Measurements from ENCODE around the gene CSRP3.

Gene CSRP3

GRCh38 chr11:19201737-19202605 is at the start of gene CSRP3:
Gene CSRP3, minus strand, starts transcription at chr11:19201983. Its CDS starts 9,535 bp downstream, at chr11:19192448.
- Histone ChIP-seq H3K4me1 (peaks cover 0 to 13% (median 6%) of the 10 kb centered on the region in 10 experiments; a peak in 4 of 20 replicates), H3K36me3 (no peaks in the 10 kb centered on the region), H3K27ac (no peak within 1 kb of the TSS), H3K9ac (no peak within 1 kb of the TSS), H3K9me3 (replicated peaks in 1 of 11) (no peaks in the 10 kb centered on the region; a peak in 1 of 22 replicates), H3K4me3 (no peak within 1 kb of the TSS), H4K20me1 (no peaks in the 10 kb centered on the region), H3K4me2 (peak within 1 kb of the TSS in 2 of 11 experiments; percentile 5 to 29; a peak in 1 of 22 replicates), H3K27me3 (no peaks in the 10 kb centered on the region)
- TF ChIP-seq Cebpa-rat (IDR thresholded peaks at IDR 0.05) = no peak

- Histone ChIP-seq H3K4me2 (no peak overlapping the region), H3K27me3 (no peaks in the 10 kb centered on the region)
- no peak for TF ChIP-seq Cebpa-rat (IDR thresholded peaks at IDR 0.05)
Measured at GRCh38 chr11:19251577-19251976, 49.8 kb upstream of the CSRP3 start.

GRCh38 chr11:19246816-19247215 is 45.0 kb upstream of the CSRP3 start:
- peaks cover 0 to 13% (median 5%) of the 10 kb centered on the region in 11 experiments; a peak in 9 of 22 replicates for H3K9me3 ChIP-seq (replicated peaks in 1 of 11)
- H3K4me2 ChIP-seq = no peak overlapping the region
- no peaks in the 10 kb centered on the region for H3K36me3 ChIP-seq
- no peak overlapping the region for H3K9ac ChIP-seq
- no peak for TF ChIP-seq Cebpa-rat (IDR thresholded peaks at IDR 0.05)
- H3K27me3 ChIP-seq = peaks cover 8 to 12% (median 9%) of the 10 kb centered on the region in 11 experiments; a peak in 19 of 22 replicates
- peaks cover 9 to 32% (median 30%) of the 10 kb centered on the region in 10 experiments for H3K4me1 ChIP-seq
- no peak overlapping the region for H3K27ac ChIP-seq
- H3K4me3 ChIP-seq = no peak overlapping the region
- H4K20me1 ChIP-seq = no peaks in the 10 kb centered on the region; a peak in 1 of 22 replicates

More at GRCh38 chr11:19251577-19251976, 49.8 kb upstream of the CSRP3 start:
- Histone ChIP-seq H3K27ac (no peak overlapping the region), H3K4me1 (peaks cover 0 to 13% (median 6%) of the 10 kb centered on the region in 10 experiments; a peak in 12 of 20 replicates), H3K4me3 (no peak overlapping the region), H3K9me3 (replicated peaks in 1 of 11) (peaks cover 0 to 27% (median 15%) of the 10 kb centered on the region in 11 experiments; a peak in 15 of 22 replicates), H3K36me3 (no peaks in the 10 kb centered on the region), H3K9ac (no peak overlapping the region), H4K20me1 (no peaks in the 10 kb centered on the region)

- Histone ChIP-seq H3K27me3 (peaks cover 8 to 15% (median 11%) of the 10 kb centered on the region in 11 experiments; a peak in 19 of 22 replicates), H3K4me1 (peaks cover 11 to 34% (median 31%) of the 10 kb centered on the region in 10 experiments), H4K20me1 (no peaks in the 10 kb centered on the region; a peak in 2 of 22 replicates), H3K4me2 (no peak overlapping the region), H3K9me3 (replicated peaks in 1 of 11) (peaks cover 0 to 13% (median 5%) of the 10 kb centered on the region in 11 experiments; a peak in 9 of 22 replicates), H3K4me3 (no peak overlapping the region), H3K36me3 (no peaks in the 10 kb centered on the region), H3K9ac (no peak overlapping the region), H3K27ac (no peak overlapping the region)
- TF ChIP-seq Cebpa-rat (IDR thresholded peaks at IDR 0.05) = no peak
Measured at GRCh38 chr11:19245351-19245750, 43.6 kb upstream of the CSRP3 start.

- no peak for TF ChIP-seq Cebpa-rat (IDR thresholded peaks at IDR 0.05)
- Histone ChIP-seq H4K20me1 (no peaks in the 10 kb centered on the region; a peak in 2 of 22 replicates), H3K9ac (no peak overlapping the region), H3K4me1 (peaks cover 16 to 37% (median 33%) of the 10 kb centered on the region in 10 experiments), H3K9me3 (replicated peaks in 1 of 11) (peaks cover 0 to 8% (median 1%) of the 10 kb centered on the region in 11 experiments; a peak in 7 of 22 replicates), H3K27me3 (peaks cover 8 to 15% (median 11%) of the 10 kb centered on the region in 11 experiments; a peak in 19 of 22 replicates), H3K36me3 (no peaks in the 10 kb centered on the region), H3K4me2 (peak overlapping the region in 8 of 11 experiments; percentile 8 to 99 (median 62); a peak in 12 of 22 replicates), H3K4me3 (no peak overlapping the region), H3K27ac (peak overlapping the region in 3 of 11 experiments; percentile 1 to 16 (median 8); a peak in 2 of 22 replicates)
Measured at GRCh38 chr11:19244621-19245020, 42.8 kb upstream of the CSRP3 start.

GRCh38 chr11:19244084-19244483 is 42.3 kb upstream of the CSRP3 start:
- Histone ChIP-seq H3K4me2 (peak overlapping the region in 8 of 11 experiments; percentile 8 to 99 (median 62); a peak in 12 of 22 replicates), H4K20me1 (no peaks in the 10 kb centered on the region; a peak in 2 of 22 replicates), H3K27me3 (peaks cover 8 to 15% (median 11%) of the 10 kb centered on the region in 11 experiments; a peak in 19 of 22 replicates), H3K4me3 (no peak overlapping the region), H3K27ac (peak overlapping the region in 3 of 11 experiments; percentile 8 to 16 (median 16); a peak in 3 of 22 replicates), H3K36me3 (peaks cover 0 to 4% (median 0%) of the 10 kb centered on the region in 11 experiments; a peak in 6 of 22 replicates), H3K9me3 (replicated peaks in 1 of 11) (peaks cover 0 to 6% (median 0%) of the 10 kb centered on the region in 11 experiments; a peak in 3 of 22 replicates), H3K9ac (no peak overlapping the region), H3K4me1 (peaks cover 22 to 42% (median 37%) of the 10 kb centered on the region in 10 experiments)
- TF ChIP-seq Cebpa-rat (IDR thresholded peaks at IDR 0.05) = peak in 5 of 11 experiments; percentile 24 to 59 (median 35); a peak in 4 of 22 replicates

GRCh38 chr11:19243613-19244012 is 41.8 kb upstream of the CSRP3 start:
- H3K4me3 ChIP-seq = no peak overlapping the region
- H3K36me3 ChIP-seq = peaks cover 0 to 9% (median 4%) of the 10 kb centered on the region in 11 experiments; a peak in 10 of 22 replicates
- H4K20me1 ChIP-seq = no peaks in the 10 kb centered on the region; a peak in 2 of 22 replicates
- no peak for TF ChIP-seq Cebpa-rat (IDR thresholded peaks at IDR 0.05)
- peaks cover 26 to 47% (median 42%) of the 10 kb centered on the region in 10 experiments for H3K4me1 ChIP-seq
- peaks cover 0 to 4% (median 0%) of the 10 kb centered on the region in 11 experiments; a peak in 2 of 22 replicates for H3K9me3 ChIP-seq (replicated peaks in 1 of 11)
- H3K27ac ChIP-seq = peak overlapping the region in 2 of 11 experiments; percentile 16 to 47; a peak in 2 of 22 replicates
- H3K27me3 ChIP-seq = peaks cover 8 to 15% (median 11%) of the 10 kb centered on the region in 11 experiments; a peak in 19 of 22 replicates
- H3K9ac ChIP-seq = no peak overlapping the region
- peak overlapping the region; percentile 30 to 99 (median 97); a peak in 13 of 22 replicates for H3K4me2 ChIP-seq

- Histone ChIP-seq H3K36me3 (peaks cover 0 to 13% (median 9%) of the 10 kb centered on the region in 11 experiments; a peak in 10 of 22 replicates), H3K4me3 (peak overlapping the region in 1 of 10 experiments; percentile 90; a peak in 1 of 20 replicates), H3K27me3 (peaks cover 8 to 15% (median 11%) of the 10 kb centered on the region in 11 experiments; a peak in 19 of 22 replicates), H3K9me3 (replicated peaks in 1 of 11) (peaks cover 0 to 4% (median 0%) of the 10 kb centered on the region in 11 experiments; a peak in 2 of 22 replicates), H3K4me2 (peak overlapping the region; percentile 30 to 99 (median 97); a peak in 18 of 22 replicates), H3K27ac (peak overlapping the region in 1 of 11 experiments; percentile 47; a peak in 1 of 22 replicates), H3K9ac (no peak overlapping the region), H4K20me1 (no peaks in the 10 kb centered on the region; a peak in 3 of 22 replicates), H3K4me1 (peaks cover 31 to 52% (median 45%) of the 10 kb centered on the region in 10 experiments)
- TF ChIP-seq Cebpa-rat (IDR thresholded peaks at IDR 0.05) = no peak
Measured at GRCh38 chr11:19243143-19243542, 41.4 kb upstream of the CSRP3 start.
